AG04449 (cell line): ENCODE data around the gene FGD2.

Experiments used
- CTCF ChIA-PET: fragments of 350-600 bp; formaldehyde crosslinking; extraction: SDS; loops from one replicate; lab custom pipeline; 2021; ENCODE audit warnings: antibody characterized with exemption; lab: Yijun Ruan, JAX
- POLR2A ChIA-PET: fragments of 400-600, 350-600 bp; formaldehyde crosslinking; extraction: SDS; loops from one replicate; lab custom pipeline; 2020; ENCODE audit warnings: antibody characterized with exemption, inconsistent platforms; lab: Yijun Ruan, JAX
- DNase-seq: peaks from one replicate; pipeline ENCODE4 v3.0.0-alpha.2; 2010; ENCODE audit warnings: low read depth, low spot score
- H3K4me3 ChIP-seq: 2 replicates; pipeline ENCODE4 v1.5.1; 2011; ENCODE audit warnings: low read depth, mild to moderate bottlenecking, control low read depth, low read length
- TF ChIP-seq, protein P1 (sequence below): IDR thresholded peaks from one replicate; pipeline ENCODE4 v1.5.1; 2011; ENCODE audit warnings: mild to moderate bottlenecking, moderate library complexity, low read length, control low read depth, inconsistent platforms; ENCODE audit not compliant: insufficient read depth; ENCODE audit errors: missing control alignments

The FGD2 gene

GRCh38 chr6:36979347-36979742, 26.1 kb upstream of the FGD2 start:
- no peak for DNase-seq
- TF ChIP-seq, protein P1, sequence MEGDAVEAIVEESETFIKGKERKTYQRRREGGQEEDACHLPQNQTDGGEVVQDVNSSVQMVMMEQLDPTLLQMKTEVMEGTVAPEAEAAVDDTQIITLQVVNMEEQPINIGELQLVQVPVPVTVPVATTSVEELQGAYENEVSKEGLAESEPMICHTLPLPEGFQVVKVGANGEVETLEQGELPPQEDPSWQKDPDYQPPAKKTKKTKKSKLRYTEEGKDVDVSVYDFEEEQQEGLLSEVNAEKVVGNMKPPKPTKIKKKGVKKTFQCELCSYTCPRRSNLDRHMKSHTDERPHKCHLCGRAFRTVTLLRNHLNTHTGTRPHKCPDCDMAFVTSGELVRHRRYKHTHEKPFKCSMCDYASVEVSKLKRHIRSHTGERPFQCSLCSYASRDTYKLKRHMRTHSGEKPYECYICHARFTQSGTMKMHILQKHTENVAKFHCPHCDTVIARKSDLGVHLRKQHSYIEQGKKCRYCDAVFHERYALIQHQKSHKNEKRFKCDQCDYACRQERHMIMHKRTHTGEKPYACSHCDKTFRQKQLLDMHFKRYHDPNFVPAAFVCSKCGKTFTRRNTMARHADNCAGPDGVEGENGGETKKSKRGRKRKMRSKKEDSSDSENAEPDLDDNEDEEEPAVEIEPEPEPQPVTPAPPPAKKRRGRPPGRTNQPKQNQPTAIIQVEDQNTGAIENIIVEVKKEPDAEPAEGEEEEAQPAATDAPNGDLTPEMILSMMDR: peak; percentile 86
- ChIA-PET POLR2A (no interaction called here), CTCF (interaction anchor here (0.6 to 8.6 kb wide), 22 partner anchors 8 to 233 kb away, joined by 3 to 87 read pairs (median 4); partner anchors contain the start of genes C6orf89 and PI16)
- H3K4me3 ChIP-seq: no peak overlapping the region

DNA sequence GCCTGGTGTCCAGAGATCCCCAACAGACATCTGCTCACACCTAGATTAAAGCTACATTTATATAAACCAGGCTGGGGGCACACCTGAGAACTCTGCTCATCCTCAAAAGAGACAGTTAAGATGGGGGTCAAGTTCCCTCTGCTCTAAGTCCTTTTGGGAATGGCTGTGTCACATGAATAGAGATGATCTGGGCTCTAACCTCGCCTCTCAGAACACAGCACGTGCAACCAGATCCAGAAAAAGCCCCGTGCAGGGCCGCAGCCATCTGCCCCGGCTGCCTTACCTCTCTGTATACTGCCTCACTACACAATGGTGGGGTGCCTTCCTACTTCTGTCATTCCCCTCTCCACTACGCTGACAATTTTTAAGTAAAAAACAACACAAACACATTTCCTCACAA, 25.3 kb upstream of the FGD2 start:
- TF ChIP-seq, protein P1: no peak
- H3K4me3 ChIP-seq: no peak overlapping the region
- DNase-seq: no peak
- POLR2A ChIA-PET: no interaction called here
- CTCF ChIA-PET: interaction anchor here (1.1 to 8.6 kb wide), 9 partner anchors 14 to 230 kb away, joined by 3 to 87 read pairs (median 5); partner anchors contain the start of gene C6orf89

- DNase-seq: no peak
- no peak overlapping the region for H3K4me3 ChIP-seq
- TF ChIP-seq, protein P1: no peak
- POLR2A ChIA-PET: no interaction called here
- CTCF ChIA-PET: interaction anchor here (0.6 to 8.6 kb wide), 12 partner anchors 15 to 229 kb away, joined by 3 to 87 read pairs (median 4); partner anchors contain the start of gene C6orf89
Observed at GRCh38 chr6:36980876-36981619, 24.4 kb upstream of the FGD2 start.

DNA sequence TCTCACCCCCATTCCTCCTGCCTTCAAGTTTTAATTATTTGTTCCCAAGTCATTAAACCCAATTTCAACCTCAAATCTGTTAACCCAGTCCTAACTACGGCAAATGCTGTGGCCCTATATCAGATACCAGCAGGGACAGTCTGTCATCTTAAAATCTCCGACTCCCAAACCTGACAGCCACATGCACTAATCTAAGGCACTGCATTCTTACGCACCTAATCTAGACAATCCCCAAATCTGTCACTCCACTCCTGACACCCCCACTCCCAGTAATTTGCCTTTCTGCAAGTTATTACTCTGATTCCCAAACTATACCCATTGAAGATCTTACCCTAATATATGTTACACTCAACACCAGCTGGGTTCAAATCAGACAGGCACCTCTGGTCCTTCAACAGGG, 21.9 kb upstream of the FGD2 start:
- TF ChIP-seq, protein P1: no peak
- CTCF ChIA-PET: interaction anchor here (2.5 kb wide), 1 partner anchor 35 kb away, joined by 13 read pairs; no protein-coding TSS in a partner anchor

DNA sequence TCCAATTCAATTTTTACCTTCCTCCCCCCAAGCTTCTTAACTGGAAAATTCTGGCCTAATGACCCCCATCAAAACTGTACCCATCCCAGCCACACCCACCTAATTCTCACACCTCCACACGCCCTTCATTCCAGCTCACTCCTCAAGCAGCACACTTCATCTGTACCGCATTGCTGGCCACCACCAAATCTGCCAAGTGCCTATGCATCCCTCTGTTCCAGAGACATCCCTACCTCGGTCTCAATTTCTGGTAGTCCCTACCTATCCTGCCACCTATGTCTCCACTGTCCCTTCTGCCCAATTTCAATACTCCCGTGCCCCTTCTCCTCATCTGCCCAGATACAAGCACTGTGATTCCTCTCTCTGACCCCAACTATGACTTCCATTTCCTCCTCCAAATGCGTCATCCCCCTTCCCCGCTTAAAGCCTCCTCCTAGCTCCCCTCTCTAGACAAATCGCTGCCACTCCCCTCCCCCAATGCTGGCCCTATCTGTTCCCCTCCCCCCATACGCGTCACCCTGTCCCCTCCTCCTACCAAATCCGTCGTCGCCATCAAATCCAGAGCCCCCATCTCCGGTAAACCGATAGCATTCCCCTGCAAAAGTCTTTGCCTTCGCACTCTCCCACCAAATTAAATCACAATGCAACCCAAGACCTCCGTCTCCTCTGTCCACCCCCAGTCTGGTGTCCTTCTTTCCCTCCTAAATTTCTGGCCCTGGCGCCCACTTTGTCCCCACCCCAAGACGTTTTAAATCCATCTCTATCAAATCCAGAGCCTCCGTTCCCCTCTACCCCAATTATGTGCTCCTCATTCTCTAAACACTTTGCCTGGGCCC, 20.7 kb upstream of the FGD2 start:
- TF ChIP-seq, protein P1: no peak
- ChIA-PET CTCF (interaction anchor here (1.0 to 2.5 kb wide), 4 partner anchors 8 to 226 kb away, joined by 4 to 13 read pairs (median 8); no protein-coding TSS in a partner anchor), POLR2A (interaction anchor here (1.1 kb wide), 1 partner anchor 99 kb away, joined by 3 read pairs; the partner anchor contains the start of gene C6orf89)
- H3K4me3 ChIP-seq: peak overlapping the region; percentile 99
- DNase-seq: peak; percentile 28

More for the DNA sequence above, 21.9 kb upstream of the FGD2 start:
- POLR2A ChIA-PET: no interaction called here
- DNase-seq: no peak
- peak overlapping the region; percentile 99 for H3K4me3 ChIP-seq
